TTC549 (cell line): ENCODE results near the gene CD14.
"Not testable (repeated sequence)": the region's sequence is repeated elsewhere in the genome, so short reads cannot be mapped to it uniquely, and the experiment has no call there.

Experiments used
- FAIRE-seq: peaks from 2 replicates; lab custom pipeline; 2012; peaks lifted over from hg19 to GRCh38; lab: Jason Lieb, UNC

The CD14 gene

DNA sequence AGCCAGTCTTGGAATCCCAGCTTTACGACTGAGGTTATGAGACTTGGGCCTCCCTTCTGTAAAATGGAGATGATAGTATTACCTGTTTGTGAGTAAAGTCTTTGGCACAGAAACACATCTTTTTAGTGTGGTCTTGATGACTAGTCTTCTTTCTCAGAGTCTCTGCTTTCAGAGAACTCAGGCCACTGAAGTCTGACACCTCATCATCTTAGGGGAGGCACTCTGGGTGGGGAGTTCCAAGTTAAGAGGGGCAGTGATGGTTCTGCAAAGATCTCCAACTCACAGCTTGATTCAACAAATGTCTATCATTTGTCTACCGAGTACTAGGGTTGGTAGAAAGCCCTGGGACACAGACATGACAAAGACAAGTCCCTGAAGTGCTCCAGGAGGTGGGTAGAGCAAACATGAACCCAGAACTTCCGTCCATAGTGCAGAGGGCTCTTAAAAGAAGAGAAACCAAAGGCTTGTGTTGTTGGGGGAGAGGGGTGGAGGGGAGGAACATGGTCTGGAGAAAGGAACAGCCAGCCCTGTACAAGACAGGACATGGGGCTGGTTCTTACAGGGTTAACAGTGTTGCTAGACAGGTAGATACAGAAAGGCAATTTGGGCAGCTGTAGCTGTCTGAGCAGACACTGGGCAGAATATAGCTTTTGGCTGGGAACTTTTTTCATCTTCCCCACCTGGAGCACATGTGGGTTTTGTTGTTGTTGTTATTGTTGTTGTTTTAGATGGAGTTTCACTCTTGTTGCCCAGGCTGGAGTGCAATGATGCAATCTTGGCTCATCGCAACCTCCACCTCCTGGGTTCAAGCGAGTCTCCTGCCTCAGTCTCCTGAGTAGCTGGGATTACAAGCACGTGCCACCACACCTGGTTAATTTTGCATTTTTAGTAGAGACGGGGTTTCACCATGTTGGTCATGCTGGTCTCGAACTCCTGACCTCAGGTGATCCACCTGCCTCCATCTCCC is 2.6 kb upstream of the CD14 start:
- FAIRE-seq: no peak

DNA sequence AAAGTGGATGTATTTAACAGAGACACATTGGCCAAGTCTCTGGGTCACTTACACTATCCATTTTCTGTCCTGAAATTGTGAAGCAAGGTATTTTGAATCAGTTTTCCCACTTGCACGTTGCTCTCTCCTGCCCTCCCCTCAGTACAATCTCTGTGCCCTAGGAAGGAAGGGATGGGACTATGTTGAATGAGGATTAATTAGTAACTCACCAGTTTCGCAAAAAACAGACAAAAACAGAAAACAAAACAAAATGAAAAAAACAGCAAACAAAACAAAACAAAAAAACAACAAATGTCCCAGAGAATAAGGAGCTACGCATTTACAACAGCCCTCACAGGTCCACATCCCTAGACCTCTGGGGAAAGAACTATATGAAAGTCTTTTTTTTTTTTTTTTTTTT is 1.1 kb upstream of the CD14 start:
- no peak for FAIRE-seq

DNA sequence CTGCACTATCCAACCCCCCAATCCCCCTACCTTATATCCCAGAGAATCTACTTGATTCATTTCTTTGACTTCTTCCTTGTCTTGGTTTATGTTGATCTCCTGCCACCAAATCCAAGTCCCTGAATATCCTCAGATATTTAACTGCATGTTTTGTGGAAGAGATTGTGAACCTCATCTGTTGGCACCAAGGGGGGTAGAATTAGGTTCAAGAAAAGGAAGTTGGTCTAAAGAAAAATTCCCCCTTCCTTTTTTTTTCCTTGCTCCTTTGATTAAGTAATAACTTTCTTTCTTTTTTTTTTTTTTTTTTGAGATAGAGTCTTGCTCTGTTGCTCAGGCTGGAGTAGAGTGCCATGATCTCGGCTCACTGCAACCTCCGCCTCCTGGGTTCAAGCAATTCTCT is 526 bp upstream of the CD14 start:
- FAIRE-seq: no peak

DNA sequence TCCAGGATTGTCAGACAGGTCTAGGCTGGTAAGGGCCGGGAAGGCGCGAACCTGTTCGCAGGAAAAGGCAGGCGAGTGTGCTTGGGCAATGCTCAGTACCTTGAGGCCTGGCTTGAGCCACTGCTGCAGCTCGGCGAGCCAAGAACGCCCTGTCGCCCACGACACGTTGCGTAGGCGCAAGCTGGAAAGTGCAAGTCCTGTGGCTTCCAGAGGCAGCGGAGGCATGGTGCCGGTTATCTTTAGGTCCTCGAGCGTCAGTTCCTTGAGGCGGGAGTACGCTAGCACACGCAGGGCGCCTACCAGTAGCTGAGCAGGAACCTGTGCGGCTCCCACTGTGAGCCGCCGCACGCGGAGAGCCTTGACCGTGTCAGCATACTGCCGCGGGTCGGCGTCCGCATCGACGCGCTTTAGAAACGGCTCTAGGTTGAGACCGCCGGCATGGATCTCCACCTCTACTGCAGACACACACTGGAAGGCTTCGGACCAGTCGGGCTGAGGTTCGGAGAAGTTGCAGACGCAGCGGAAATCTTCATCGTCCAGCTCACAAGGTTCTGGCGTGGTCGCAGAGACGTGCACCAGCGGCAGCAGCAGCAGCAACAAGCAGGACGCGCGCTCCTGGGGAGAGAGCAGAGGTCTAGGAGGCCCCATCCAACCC is 482 bp downstream of the CD14 start:
- FAIRE-seq: no peak

- no peak for FAIRE-seq
These were observed 1.1 kb downstream of the CD14 start for GRCh38 chr5:140631831-140632365.

- FAIRE-seq: no peak
These were observed 1.9 kb downstream of the CD14 start for GRCh38 chr5:140631036-140631417.

DNA sequence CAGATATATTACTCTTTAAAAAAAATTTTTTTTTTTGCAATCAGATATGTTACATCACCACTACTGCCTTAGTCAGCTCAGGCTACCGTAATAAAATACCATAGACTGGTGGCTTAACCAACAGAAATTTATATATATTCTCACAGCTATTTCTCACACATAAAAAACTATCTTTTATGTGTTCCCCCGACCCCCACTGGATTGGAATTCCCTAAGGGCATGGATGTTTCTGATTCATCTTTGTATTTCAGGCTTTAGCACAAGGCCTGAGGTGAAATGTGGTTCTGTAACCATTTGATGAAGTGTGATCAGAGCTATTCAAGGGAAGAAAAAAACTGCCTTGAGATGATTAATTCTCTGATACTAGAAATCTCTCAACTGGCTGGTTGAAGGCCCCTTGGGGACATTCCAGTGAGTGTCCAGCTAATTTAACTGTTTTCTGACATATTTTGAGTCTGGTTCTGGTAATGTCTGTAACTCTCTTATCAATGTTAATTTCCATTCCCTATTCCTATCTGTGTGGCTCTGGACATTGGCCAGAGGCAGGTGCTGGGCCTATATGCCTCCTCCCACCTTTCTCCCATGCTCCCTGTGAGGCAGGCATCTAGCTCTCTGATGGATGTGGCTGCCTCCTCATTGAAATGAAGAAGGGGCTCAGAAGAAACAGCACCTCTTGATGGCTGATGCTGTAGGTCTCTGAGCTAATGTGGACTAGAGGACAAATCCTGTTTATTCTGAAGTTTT is 2.5 kb downstream of the CD14 start:
- no peak for FAIRE-seq

- FAIRE-seq: no peak
These were observed 4.3 kb downstream of the CD14 start for GRCh38 chr5:140628711-140629110.

DNA sequence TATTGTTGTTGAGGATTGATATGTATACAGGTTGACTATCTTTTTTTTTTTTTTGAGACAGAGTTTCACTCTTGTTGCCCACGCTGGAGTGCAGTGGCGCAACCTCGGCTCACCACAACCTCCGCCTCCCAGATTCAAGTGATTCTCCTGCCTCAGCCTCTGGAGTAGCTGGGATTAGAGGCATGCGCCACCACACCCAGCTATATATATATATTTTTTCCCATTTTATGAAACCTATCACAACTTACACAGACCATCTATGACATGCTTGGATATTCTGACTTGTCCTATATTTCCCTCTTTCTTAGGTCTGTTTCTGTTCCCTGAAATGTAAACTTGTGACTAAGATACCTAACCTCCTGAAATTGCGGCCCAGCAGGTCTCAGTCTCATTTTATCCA is 5.0 kb downstream of the CD14 start:
- FAIRE-seq: no peak

- FAIRE-seq: not testable (repeated sequence)
These were observed 8.1 kb downstream of the CD14 start for GRCh38 chr5:140624886-140625285.

GRCh38 chr5:140623061-140623460 is 9.9 kb downstream of the CD14 start:
- FAIRE-seq: not testable (repeated sequence)

DNA sequence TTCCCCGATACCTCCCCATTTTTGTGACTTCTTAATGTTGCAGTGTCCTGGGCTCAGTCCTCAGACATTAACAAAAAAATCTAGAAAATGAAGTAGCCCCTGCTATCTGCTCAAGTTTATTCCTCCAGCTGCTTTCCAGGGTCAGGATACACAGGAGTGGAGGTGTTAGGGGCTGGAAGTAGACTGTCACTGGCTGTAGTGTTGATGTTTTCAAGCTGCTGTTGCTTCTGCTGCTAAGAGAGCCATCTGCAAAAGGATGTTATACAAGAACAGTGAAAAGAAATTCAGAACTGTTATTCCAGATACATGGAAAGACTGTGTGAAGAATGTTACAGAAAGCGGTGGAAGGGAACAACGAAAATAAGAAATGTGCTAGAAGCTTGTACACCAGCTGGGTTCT is 10.7 kb downstream of the CD14 start:
- FAIRE-seq: no peak

DNA sequence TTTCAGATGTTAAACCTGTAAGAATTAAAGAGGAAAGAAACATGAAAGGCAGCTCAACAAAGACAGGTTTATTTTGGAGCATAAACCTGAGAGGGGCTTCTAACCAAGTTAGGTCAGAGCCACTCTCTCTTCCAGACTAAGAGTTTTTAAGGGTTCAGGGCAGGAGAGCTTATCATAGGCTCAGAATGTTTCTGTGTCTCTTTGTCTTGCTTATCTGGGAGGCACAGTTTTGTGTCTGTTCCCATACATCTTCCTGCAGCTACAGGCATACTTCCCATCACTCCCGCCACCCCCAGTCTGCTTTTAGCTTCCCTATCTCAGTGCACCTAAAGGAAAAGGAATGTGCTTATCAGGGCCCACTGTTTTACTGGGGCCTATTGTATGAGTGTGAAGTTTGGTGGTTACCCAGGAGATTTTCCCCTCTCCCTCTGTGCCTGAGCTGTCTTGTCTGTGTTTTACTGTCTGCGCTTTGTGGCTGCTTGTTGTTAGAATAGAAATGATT is 21.9 kb downstream of the CD14 start:
- no peak for FAIRE-seq

GRCh38 chr5:140609126-140609525 is 23.8 kb downstream of the CD14 start:
- FAIRE-seq: no peak

- FAIRE-seq: no peak
These were observed 24.3 kb downstream of the CD14 start for GRCh38 chr5:140608722-140609121.

DNA sequence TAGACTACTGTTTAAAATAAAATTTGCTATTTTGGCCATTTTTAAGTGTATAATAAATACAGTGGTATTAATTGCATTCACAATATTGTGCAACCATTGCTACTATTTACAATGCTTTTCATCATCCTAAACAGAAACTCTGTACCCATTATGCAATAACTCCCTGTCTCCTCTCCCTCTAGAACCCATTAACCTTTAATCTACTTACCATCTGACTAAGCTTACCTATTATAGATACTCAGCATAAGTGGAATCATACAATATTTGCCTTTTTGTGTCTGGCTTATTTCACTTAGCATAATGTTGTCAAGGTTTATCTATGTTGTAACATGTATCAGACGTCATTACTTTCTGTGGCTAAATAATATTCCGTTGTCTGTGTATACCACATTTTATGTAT is 25.9 kb downstream of the CD14 start:
- no peak for FAIRE-seq

- FAIRE-seq: no peak
These were observed 27.1 kb downstream of the CD14 start for GRCh38 chr5:140605879-140606278.

GRCh38 chr5:140603734-140604133 is 29.2 kb downstream of the CD14 start:
- no peak for FAIRE-seq

DNA sequence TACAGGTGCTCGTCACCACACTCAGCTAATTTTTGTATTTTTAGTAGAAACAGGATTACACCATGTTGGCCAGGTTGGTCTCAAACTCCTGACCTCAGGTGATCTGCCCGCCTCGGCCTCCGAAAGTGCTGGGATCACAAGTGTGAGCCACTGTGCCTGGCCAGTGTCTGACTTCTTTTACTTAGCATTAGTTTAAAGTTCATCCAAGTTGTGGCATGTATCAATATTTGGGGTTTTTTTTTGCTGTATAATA is 29.6 kb downstream of the CD14 start:
- not testable (repeated sequence) for FAIRE-seq

DNA sequence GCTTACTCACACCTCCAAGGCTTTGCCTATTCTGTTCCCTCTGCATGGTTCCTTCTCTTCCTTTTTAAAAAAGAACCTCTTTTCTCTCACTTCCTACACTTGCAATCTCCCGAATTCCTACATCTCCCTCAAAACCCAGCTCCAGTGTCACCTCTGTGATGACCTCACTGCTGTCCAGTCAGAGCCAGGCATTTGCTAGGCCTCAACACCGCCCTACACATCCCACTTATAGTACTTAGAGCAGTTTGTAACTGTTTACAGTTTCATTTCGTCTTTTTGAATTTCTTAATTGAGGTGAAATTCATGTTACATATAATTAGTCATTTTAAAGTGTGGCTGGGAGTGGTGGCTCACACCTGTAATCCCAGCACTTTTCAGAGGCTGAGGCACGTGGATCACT is 30.8 kb downstream of the CD14 start:
- FAIRE-seq: no peak

DNA sequence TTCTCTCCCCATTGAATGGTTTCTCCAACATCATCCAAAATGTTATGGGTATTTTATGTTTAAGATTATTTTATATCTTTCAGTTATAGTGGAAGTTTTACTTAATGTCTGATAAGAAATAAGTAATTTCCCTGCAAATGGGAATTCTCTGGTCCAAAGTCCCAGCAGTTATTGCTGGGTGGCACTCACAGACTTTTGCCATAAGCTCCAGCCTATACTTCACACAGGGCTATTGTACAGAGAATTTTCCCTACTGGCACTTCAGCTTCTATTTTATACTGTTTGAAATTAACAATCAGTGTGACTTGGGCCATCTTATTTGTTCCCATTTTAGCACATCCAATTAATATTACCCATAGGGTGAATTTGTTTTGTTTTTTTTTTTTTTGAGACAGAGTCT is 32.9 kb downstream of the CD14 start:
- no peak for FAIRE-seq

DNA sequence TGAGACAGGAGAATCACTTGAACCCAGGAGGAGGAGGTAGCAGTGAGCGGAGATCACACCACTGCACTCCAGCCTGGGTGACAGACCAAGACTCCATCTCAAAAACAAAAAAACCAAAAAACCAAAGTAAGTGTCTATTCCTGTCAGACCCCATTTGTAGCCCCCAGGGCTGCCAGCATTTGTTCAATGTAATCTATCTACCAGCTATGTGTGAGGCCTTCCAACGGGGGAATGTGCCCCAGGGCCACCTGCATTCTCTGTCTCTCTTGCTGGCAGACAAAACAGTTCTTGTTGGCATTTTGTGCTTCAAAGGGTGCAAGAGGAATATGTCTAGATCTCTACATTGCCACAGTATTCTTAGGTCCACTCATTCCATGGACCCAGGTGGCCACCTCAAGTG is 34.1 kb downstream of the CD14 start:
- FAIRE-seq: no peak

DNA sequence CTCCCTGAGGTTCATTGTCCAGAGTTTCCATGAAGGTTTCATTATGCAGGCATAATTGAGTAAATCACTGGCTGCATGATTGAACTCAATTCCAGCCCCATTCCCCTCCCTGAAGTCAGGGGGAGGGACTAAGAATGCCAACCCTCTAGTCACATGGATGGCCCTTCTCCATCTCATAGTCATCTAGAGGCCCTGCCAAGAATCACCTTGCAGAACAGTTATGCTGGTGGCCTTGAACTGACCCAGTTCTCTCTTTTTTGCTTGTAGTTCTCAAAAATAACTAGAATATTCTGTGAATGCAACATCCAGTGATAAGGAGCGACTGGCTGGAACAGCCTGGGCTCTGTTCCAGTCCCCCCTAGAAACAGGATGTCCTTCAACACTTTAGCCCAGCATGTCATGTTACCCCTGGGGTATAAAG is 36.6 kb downstream of the CD14 start:
- no peak for FAIRE-seq
